Right lobe of liver (tissue), 6 donors: ENCODE measurements around the gene C6orf163. TPM values are rescaled to one million over a fixed set of nuclear protein-coding genes. Genes with fewer than 3 reads are reported as not detected.

Experiments used
- ATAC-seq, 4 donors: fragments of 200-7000 bp; cut with Tn5 transposase; one replicate each; pipeline ENCODE4 v1.9.1; 2020; ENCODE audit warnings: mild to moderate bottlenecking in 4 of 4, moderate library complexity in 4 of 4
- DNase-seq, 3 donors: peaks; one replicate each; pipeline ENCODE4 v3.0.0-alpha.2; 2020
- H3K27ac ChIP-seq, 3 donors: fragments of 200-600 bp; one replicate each; pipeline ENCODE4 v1.8.0; 2022
- H3K27me3 ChIP-seq, 2 donors: fragments of 200-600 bp; one replicate each; pipeline ENCODE4 v1.8.0; 2022
- H3K36me3 ChIP-seq, 4 donors: fragments of 200-600 bp; sonication (generic) in 1 of 4; one replicate each; pipeline versions ENCODE4 v1.5.1 to v1.8.0; 2017 to 2022; ENCODE audit warnings: control low read depth in 1 of 4
- H3K4me1 ChIP-seq, 4 donors: fragments of 200-600 bp; sonication (generic) in 1 of 4; one replicate each; pipeline versions ENCODE4 v1.5.1 to v1.8.0; 2017 to 2022; ENCODE audit warnings: control low read depth in 1 of 4
- H3K4me3 ChIP-seq, 3 donors: fragments of 200-600 bp; one replicate each; pipeline ENCODE4 v1.8.0; 2022
- H3K9me3 ChIP-seq, 4 donors: fragments of 200-600 bp; sonication (generic) in 1 of 4; one replicate each; pipeline versions ENCODE4 v1.5.1 to v1.8.0; 2017 to 2022; ENCODE audit warnings: control low read depth in 1 of 4
- CTCF ChIP-seq, 4 donors: fragments of 200-600 bp in 3 of 4; fragments of 450-650 bp in 1 of 4; IDR thresholded peaks; one replicate each; pipeline versions ENCODE4 v1.5.1 to v1.8.0; 2016 to 2022; ENCODE audit warnings: antibody characterized with exemption in 4 of 4, mild to moderate bottlenecking in 2 of 4
- POLR2A ChIP-seq: fragments of 450-650 bp; IDR thresholded peaks from one replicate; pipeline ENCODE4 v1.6.1; 2017; ENCODE audit warnings: antibody characterized with exemption, mild to moderate bottlenecking
- WGBS: methylation state at CpG from one replicate; pipeline ENCODE4 v1.1.6; 2018; ENCODE audit warnings: low coverage, low lambda C conversion rate; ENCODE audit not compliant: insufficient coverage; ENCODE audit errors: missing lambda C conversion rate; 5-methylcytosine and 5-hydroxymethylcytosine counted together
- intact Hi-C, 2 donors: fragments of 100-400 bp; cut with DNase I; formaldehyde crosslinking; loops; one replicate each; pipeline versions ENCODE4 v1.11.2 to v1.14.1; 2022
- total RNA-seq, 6 experiments: library from RNA; depleted of rRNA in 2 of 6; stranded (reverse); fragments of >200 nt in 2 of 6; fragmentation: NEBNext Ultra II Directional in 3 of 6; extraction: Animal tissue kit (Norgen Biotek cat#: 25700) in 3 of 6; gene quantifications; one replicate each; pipeline versions ENCODE4 v1.1.0 to v1.2.4, GENCODE V29; 2016 to 2023
- donor health status: DM: no; HTN: yes; CAD: no.
- donor health status: DM: no; HTN: no; CAD: no.
- donor health status: DM: no; HTN: no; CAD: no.
- donor health status: DM: no; HTN: yes; CAD: no.
- donor health status: DM: no; HTN: yes; CAD: no.

The C6orf163 gene
- total RNA-seq, 6 experiments from 2014 or later: 0.55 to 1.7 (median 1.4) TPM

DNA sequence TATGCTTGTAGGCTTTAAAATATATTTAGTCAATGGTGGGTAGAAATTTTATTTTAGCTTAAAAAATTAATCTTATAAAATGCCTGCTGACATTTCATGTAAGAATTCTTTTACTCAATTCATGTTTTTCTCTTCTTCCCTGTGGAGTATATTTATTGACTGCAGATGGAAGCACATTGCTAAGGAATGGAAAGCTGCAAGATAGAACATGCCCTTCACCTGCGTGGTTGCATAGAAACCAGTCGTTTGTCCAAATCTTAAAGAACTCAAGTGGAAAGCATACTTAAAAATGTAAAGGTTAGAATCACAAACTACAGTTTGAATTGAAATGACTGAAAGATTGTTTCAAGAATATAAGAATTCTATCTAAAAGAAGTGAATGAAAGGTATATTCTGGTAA is 30.7 kb downstream of the C6orf163 start:
- H3K36me3 ChIP-seq: no peaks in the 10 kb centered on the region
- TF ChIP-seq CTCF (IDR thresholded peaks at IDR 0.05): no peak
- TF ChIP-seq POLR2A: no peak
- DNase-seq: no peak
- no peak overlapping the region for H3K4me3 ChIP-seq
- H3K27me3 ChIP-seq: no peaks in the 10 kb centered on the region
- 84% methylated on average over 2 of the region's 2 CpGs for WGBS
- H3K4me1 ChIP-seq: no peaks in the 10 kb centered on the region
- no peak overlapping the region for H3K27ac ChIP-seq
- no peaks in the 10 kb centered on the region for H3K9me3 ChIP-seq
- intact Hi-C loops: no loop called here
- ATAC-seq: no peak

DNA sequence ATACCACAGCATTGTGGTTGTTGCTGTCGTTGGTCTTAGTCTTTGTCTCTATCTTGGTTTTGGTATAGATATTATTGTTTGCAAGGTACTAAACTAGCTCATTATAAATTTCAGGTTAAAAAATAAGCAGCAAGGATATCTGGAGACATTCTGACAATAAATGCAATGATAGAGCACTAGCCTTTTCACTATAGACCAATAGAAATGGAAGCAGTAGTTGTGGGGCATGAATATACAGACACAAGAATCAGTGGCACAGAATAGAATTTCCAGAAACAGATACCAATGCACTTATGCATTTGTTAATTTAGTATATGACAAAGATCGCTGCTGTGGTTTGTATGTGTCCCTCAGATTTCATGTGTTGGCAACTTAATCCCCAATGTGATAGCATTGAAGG is 32.0 kb downstream of the C6orf163 start:
- no peaks in the 10 kb centered on the region for H3K4me1 ChIP-seq
- intact Hi-C loops: no loop called here
- no peak overlapping the region for H3K4me3 ChIP-seq
- H3K36me3 ChIP-seq: no peaks in the 10 kb centered on the region
- 88% methylated on average over 2 of the region's 2 CpGs for WGBS
- DNase-seq: no peak
- H3K27ac ChIP-seq: no peak overlapping the region
- TF ChIP-seq POLR2A (no peak), CTCF (IDR thresholded peaks at IDR 0.05) (no peak)
- no peaks in the 10 kb centered on the region for H3K27me3 ChIP-seq
- no peak for ATAC-seq
- H3K9me3 ChIP-seq: no peaks in the 10 kb centered on the region

DNA sequence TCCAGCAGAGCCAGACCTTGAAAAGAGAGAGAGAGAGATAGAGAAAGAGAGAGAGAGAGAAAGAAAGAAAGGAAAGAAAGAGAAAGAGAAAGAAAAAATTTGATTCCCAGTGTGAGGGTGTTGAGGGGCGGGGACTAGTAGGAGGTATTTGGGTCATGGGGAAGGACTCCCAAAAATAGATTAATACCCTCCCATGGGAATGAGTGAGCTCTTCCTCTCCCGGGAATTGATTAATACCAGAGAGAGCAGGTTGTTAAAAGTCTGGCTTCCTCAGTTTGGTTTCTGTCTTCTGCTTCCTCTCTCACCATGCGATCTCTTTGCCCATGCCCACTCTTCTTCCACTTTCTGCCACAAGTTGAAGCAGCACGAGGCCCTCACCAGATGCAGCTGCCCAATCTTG is 34.3 kb downstream of the C6orf163 start:
- Histone ChIP-seq H3K36me3 (no peaks in the 10 kb centered on the region), H3K27ac (no peak overlapping the region), H3K9me3 (no peaks in the 10 kb centered on the region), H3K27me3 (no peaks in the 10 kb centered on the region), H3K4me3 (no peak overlapping the region), H3K4me1 (no peaks in the 10 kb centered on the region)
- DNase-seq: no peak
- intact Hi-C loops: no loop called here
- TF ChIP-seq CTCF (IDR thresholded peaks at IDR 0.05): no peak
- TF ChIP-seq POLR2A: no peak
- 71% methylated on average over 3 of the region's 4 CpGs for WGBS
- ATAC-seq: no peak

- TF ChIP-seq POLR2A (no peak), CTCF (IDR thresholded peaks at IDR 0.05) (no peak)
- H3K4me3 ChIP-seq: no peak overlapping the region
- DNase-seq (no peak), ATAC-seq (no peak)
- 87% methylated on average over 4 of the region's 5 CpGs for WGBS
- H3K27ac ChIP-seq: no peak overlapping the region
- intact Hi-C loops: no loop called here
- H3K27me3 ChIP-seq: no peaks in the 10 kb centered on the region
- H3K4me1 ChIP-seq: no peaks in the 10 kb centered on the region
- no peaks in the 10 kb centered on the region for H3K36me3 ChIP-seq
- H3K9me3 ChIP-seq: no peaks in the 10 kb centered on the region
Observed at GRCh38 chr6:87382861-87383260, 38.2 kb downstream of the C6orf163 start.

- Histone ChIP-seq H3K27ac (no peak overlapping the region), H3K27me3 (no peaks in the 10 kb centered on the region), H3K4me1 (no peaks in the 10 kb centered on the region), H3K36me3 (no peaks in the 10 kb centered on the region), H3K9me3 (no peaks in the 10 kb centered on the region), H3K4me3 (no peak overlapping the region)
- no peak for ATAC-seq
- 20% methylated on average over 1 of the region's 1 CpG for WGBS
- no peak for DNase-seq
- no peak for TF ChIP-seq POLR2A
- no peak for TF ChIP-seq CTCF (IDR thresholded peaks at IDR 0.05)
- intact Hi-C loops: no loop called here
Observed at GRCh38 chr6:87384038-87384437, 39.4 kb downstream of the C6orf163 start.
